22Rv1 (cell line): ENCODE measurements around the gene PDE9A.

Experiments
- CTCF ChIP-seq: fragments of 450-650 bp; IDR thresholded peaks from 2 replicates; pipeline ENCODE4 v1.5.1; 2017; ENCODE audit warnings: mild to moderate bottlenecking
- ZFX ChIP-seq: fragments of 450-650 bp; IDR thresholded peaks from 2 replicates; pipeline ENCODE4 v1.6.1; 2017; ENCODE audit warnings: antibody characterized with exemption, borderline replicate concordance

- TF ChIP-seq CTCF (no peak), ZFX (no peak)
Measured at GRCh38 chr21:42661688-42662429, 8.4 kb downstream of the PDE9A start.
